RWPE1 (cell line): ENCODE data around the gene YES1.
A peak's percentile ranks its signal among the peaks of the same experiment; 100 is the strongest.

ENCODE experiments used
- CTCF ChIA-PET: fragments of 350-600 bp; sonication (Branson Sonifier 250); formaldehyde crosslinking; extraction: SDS; loops from one replicate; lab custom pipeline; 2021; lab: Yijun Ruan, JAX
- POLR2A ChIA-PET: fragments of 400-600 bp; formaldehyde crosslinking; extraction: SDS; loops from one replicate; lab custom pipeline; 2020; ENCODE audit warnings: antibody characterized with exemption; ENCODE audit not compliant: low non-redundant PET; lab: Yijun Ruan, JAX
- DNase-seq: peaks from one replicate; pipeline ENCODE4 v3.0.0; 2012; ENCODE audit warnings: low spot score
- H3K27ac ChIP-seq: fragments of 450-650 bp; 2 replicates; pipeline ENCODE4 v1.5.1; 2017
- TF ChIP-seq, protein P1 (sequence below): fragments of 450-650 bp; conservative IDR thresholded peaks from 2 replicates; pipeline ENCODE4 v1.5.1; 2017; ENCODE audit warnings: low read depth, mild to moderate bottlenecking

The YES1 gene

DNA sequence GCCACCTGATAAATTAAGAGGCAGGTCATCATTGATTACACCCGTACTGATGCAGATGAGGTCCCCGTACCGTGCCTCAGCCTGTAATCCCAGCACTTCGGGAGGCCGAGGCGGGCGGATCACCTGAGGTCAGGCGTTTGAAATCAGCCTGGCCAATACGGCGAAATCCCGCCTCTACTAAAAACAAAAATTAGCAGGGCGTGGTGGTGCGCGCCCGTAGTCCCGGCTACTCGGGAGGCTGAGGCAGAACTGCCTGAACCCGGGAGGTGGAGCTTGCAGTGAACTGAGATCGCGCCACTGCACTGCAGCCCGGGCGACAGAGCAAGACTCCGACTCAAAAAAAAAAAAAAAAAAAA, 98.9 kb downstream of the YES1 start:
- TF ChIP-seq, protein P1, sequence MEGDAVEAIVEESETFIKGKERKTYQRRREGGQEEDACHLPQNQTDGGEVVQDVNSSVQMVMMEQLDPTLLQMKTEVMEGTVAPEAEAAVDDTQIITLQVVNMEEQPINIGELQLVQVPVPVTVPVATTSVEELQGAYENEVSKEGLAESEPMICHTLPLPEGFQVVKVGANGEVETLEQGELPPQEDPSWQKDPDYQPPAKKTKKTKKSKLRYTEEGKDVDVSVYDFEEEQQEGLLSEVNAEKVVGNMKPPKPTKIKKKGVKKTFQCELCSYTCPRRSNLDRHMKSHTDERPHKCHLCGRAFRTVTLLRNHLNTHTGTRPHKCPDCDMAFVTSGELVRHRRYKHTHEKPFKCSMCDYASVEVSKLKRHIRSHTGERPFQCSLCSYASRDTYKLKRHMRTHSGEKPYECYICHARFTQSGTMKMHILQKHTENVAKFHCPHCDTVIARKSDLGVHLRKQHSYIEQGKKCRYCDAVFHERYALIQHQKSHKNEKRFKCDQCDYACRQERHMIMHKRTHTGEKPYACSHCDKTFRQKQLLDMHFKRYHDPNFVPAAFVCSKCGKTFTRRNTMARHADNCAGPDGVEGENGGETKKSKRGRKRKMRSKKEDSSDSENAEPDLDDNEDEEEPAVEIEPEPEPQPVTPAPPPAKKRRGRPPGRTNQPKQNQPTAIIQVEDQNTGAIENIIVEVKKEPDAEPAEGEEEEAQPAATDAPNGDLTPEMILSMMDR = no peak
- CTCF ChIA-PET = interaction anchor here (0.5 to 1.7 kb wide), 16 partner anchors 10 to 1834 kb away, joined by 3 to 5 read pairs (median 3); no protein-coding TSS in a partner anchor
- peak overlapping the region; percentile 82 for H3K27ac ChIP-seq
- DNase-seq = no peak
- POLR2A ChIA-PET = interaction anchor here (0.5 to 1.9 kb wide), 4 partner anchors 11 to 1612 kb away, joined by 3 to 5 read pairs (median 3); no protein-coding TSS in a partner anchor

DNA sequence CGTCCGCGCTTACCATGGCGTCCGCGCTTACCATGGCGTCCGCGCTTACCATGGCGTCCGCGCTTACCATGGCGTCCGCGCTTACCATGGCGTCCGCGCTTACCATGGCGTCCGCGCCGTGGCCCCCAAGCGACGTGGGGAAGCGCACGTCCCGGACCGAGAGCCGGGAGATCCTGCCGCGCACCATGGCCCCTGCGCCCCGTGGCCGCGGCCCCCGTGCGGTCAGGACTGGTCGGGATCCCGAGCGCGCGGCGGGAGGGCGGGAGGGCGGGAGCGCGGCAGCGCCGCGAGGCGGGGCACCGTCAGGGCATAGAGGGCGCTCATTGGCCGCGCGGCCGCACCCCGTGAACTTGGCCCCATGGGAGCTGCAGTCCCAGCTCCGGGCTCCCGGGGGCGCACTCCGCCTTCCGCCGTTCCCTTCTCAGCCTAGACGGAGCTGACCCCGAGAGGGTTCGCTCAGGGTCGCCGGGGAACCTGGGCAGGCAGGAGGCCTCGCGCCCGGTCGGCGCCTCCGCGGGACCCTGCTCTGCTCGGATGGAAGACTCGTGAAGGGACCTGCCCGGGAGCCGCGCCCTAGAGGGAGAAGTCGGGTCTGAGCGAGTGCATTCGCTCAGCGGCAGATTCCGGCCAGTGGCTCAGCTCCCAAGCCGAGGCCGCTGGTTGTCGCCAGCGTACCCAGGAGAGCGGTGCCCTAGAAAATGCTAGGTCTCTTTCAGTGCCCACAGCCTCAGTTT, 99.5 kb downstream of the YES1 start, which contains the start of gene ENOSF1:
Gene ENOSF1 (minus strand): TSS at position 230 of the 734 bp plus-strand sequence. CDS start 43 bp downstream, at position 187.
- H3K27ac ChIP-seq = peak within 1 kb of the TSS; percentile 82
- TF ChIP-seq, protein P1 = peak; percentile 89
- CTCF ChIA-PET = interaction anchor here (0.5 to 1.7 kb wide), 22 partner anchors 10 to 1835 kb away, joined by 3 to 5 read pairs (median 3); no protein-coding TSS in a partner anchor
- POLR2A ChIA-PET = interaction anchor here (0.5 to 1.9 kb wide), 5 partner anchors 10 to 1612 kb away, joined by 3 to 5 read pairs (median 3); no protein-coding TSS in a partner anchor
- DNase-seq = peak; percentile 93

DNA sequence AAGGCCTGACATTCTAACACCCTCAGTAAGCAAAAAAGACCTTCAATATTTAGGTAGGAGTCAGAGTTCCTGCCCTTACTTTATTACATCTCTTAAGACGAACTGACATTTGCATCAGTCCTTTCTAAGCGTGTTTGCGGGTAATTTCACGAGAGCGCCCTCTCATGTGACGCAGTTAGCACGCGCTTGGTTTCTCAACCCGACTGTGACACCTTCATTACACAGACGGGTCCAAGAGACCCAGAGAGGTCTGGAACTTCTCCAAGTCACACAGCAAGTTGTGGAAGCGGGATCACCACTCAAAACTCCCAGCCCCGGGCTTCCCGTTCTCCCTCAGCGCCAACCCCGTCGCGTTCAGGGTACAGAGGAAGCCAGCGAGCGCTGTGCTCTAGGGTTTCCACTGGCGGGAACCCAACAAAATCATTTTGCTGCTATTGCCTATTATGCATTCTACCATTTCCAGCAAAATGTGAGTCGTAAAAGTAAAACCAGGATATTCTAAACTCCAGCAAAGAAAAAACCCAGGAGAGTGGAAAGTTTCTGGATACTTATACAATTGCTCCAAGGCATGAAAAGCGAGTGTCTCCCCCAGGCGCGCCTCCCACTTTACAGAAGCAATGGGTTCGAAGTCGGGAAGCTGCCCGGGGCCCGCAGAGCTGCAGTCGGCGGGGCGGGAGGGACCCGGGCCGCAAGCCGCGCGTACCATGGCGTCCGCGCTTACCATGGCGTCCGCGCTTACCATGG, 100.2 kb downstream of the YES1 start:
- peak overlapping the region; percentile 82 for H3K27ac ChIP-seq
- ChIA-PET POLR2A (interaction anchor here (0.6 to 1.9 kb wide), 2 partner anchors 9 to 14 kb away, joined by 3 to 5 read pairs; no protein-coding TSS in a partner anchor), CTCF (interaction anchor here (0.6 to 1.7 kb wide), 16 partner anchors 9 to 1446 kb away, joined by 3 to 5 read pairs (median 3); no protein-coding TSS in a partner anchor)
- TF ChIP-seq, protein P1 = no peak
- peak; percentile 67 for DNase-seq

DNA sequence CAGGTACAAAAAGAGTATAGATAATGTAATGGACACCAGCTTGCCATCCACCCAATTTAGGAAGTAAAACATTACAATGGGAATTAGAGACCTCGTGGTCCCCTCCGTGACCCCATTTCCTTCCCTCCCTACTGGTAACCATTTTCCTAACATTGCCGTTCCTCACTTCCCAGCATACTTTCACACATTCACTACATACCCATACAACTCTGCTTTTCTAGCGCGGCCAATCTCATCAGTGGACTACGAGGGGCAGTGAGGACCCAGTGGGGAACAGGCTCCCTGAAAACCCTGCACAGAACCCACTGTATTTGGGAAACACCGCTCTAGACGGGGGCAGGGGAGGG, 100.8 kb downstream of the YES1 start:
- ChIA-PET POLR2A (no interaction called here), CTCF (interaction anchor here (0.7 kb wide), 1 partner anchor 1204 kb away, joined by 3 read pairs; no protein-coding TSS in a partner anchor)
- DNase-seq = peak; percentile 14
- peak overlapping the region; percentile 82 for H3K27ac ChIP-seq
- TF ChIP-seq, protein P1 = no peak

DNA sequence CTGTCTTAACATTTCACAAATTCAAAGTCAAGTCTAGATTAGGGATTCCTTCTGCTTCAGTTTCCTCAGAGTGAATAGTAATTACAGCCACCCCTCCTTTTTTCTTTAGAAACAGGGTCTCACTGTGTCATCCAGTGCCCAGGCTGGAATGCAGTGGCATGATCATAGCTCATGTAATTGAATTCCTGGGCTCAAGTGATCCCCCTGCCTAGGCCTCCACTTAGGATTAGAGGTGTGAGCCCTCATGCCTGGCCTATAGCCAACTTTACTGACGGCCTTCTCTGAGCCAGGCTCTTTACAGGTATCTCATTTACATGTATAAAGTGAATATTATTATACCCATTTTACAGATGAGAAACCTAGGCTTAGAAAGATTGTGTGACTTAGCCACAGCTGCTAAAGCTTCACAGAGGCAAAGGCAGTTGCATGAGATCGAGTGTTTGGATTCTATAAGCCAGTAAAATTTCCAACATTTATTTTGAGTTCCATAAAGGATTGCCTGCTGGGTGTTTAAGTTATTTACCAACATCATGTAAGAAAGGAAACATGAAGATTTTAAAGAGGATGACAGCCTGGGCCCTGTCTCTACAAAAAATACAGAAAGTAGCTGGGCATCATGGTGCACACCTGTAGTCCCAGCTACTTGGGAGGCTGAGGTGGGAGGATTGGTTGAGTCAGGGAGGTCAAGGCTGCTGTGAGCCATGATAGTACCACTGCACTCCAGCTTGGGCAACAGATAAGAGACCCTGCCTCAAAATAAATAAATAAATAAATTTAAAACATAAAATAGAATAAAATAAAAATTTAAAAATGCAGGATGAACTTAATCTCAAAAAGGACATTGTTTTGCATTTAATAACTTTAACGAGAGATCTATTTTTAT, 101.4 kb downstream of the YES1 start:
- no peak for DNase-seq
- ChIA-PET CTCF (interaction anchor here (0.6 to 0.7 kb wide), 3 partner anchors 57 to 1204 kb away, joined by 3 to 4 read pairs (median 4); no protein-coding TSS in a partner anchor), POLR2A (no interaction called here)
- peak overlapping the region; percentile 15; the same call in 1 of the 2 replicates for H3K27ac ChIP-seq
- TF ChIP-seq, protein P1 = no peak
